IPS DF 4.7 (cell line): Measurements from ENCODE around the gene NRG2.

Experiments used
- DNase-seq: peaks from one replicate; pipeline ENCODE4 v3.0.0-alpha.2; 2013; ENCODE audit warnings: low spot score; ENCODE audit errors: extremely low read depth

Gene NRG2

GRCh38 chr5:139947727-139948126, 95.4 kb downstream of the NRG2 start:
- DNase-seq, result no peak

- no peak for DNase-seq
These were observed 96.7 kb downstream of the NRG2 start for GRCh38 chr5:139946440-139946839.

DNA sequence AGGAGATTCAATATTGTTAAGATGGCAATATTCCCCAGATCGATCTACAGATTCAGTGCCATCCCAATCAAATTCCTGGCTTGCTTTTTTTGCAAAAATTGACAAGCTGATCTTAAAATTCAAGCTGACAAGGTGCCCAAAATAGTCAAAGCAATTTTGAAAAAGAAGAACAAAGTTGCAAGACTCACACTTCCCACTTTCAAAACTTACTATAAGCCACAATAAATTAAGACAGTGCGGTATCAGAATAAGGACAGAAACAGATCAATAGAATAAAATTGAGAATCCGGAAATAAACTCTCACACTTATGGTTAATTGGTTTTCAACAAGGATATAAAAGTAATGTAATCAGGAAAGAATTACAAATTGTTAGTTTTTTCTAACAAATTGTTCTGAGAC, 97.1 kb downstream of the NRG2 start:
- DNase-seq, result no peak

DNA sequence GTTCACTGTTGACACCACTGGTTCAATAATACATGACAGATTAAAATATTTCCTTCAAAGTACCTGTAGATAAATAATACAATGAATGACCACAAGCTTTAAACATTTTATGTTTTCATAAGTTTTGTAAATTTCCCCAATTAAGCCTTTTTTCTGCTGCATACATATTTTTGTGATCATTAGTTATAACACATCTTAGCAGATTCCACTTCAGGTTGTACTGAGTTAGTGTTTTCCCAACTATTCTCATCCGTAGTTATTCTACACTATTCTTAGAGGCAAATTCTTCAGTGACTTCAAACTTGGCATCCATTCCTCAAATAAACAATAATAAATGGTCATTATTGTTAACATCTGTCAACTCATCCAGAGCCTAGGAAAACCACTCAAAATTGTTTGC, 100.9 kb downstream of the NRG2 start:
- no peak for DNase-seq

DNA sequence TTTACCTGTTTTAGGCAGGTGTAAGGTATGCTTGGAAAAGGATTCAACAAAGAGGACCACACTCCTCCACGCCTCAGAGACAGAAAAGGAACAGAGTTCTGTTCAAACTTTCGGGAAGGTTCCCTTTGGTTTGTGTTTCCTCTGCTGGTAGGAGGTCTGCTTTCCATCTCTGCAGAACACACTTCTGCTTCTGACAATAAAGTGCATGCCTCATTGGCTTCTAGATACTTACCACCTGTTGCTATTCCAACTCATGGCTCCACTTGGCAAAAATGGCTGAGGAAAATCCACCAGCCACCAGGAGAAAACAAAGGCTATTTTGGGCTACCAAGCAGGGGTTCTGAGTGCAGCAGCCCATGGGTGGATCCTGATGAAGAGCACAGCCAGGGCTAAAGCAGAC, 112.7 kb downstream of the NRG2 start:
- DNase-seq, result no peak

DNA sequence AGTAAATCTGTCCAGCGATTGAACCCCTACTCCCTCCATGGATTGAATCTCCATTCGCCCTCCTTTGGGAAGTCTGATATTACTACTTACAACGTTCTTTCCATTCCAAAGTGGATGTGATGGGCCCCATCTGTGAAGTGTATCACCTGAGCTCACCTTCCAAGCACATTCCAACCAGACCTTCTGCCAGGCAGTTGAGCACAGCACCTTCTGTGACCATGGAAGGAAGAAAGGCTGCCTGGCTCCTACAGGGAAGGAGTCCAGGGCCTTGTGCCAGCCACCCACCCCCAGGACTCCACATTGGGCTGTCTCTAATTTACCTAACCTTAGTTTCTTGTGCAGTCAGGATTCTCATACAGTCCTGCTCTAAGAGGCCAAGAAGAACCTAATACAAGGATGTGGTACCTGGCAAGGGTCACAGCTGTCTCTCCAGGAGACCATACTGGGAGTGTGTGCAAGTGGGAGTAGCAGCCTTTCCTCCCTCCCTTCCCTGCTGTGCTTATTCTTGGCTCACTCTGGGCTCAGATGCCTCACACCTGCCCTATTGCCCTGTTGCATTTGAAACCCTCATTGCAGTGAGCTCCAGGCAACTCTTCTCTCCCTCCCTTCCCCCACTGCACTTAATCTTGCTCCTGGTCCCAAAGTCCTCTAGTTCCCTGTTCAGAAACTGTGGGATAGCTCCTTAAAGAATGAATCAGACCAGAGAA, 116.1 kb downstream of the NRG2 start:
- DNase-seq, result no peak

DNA sequence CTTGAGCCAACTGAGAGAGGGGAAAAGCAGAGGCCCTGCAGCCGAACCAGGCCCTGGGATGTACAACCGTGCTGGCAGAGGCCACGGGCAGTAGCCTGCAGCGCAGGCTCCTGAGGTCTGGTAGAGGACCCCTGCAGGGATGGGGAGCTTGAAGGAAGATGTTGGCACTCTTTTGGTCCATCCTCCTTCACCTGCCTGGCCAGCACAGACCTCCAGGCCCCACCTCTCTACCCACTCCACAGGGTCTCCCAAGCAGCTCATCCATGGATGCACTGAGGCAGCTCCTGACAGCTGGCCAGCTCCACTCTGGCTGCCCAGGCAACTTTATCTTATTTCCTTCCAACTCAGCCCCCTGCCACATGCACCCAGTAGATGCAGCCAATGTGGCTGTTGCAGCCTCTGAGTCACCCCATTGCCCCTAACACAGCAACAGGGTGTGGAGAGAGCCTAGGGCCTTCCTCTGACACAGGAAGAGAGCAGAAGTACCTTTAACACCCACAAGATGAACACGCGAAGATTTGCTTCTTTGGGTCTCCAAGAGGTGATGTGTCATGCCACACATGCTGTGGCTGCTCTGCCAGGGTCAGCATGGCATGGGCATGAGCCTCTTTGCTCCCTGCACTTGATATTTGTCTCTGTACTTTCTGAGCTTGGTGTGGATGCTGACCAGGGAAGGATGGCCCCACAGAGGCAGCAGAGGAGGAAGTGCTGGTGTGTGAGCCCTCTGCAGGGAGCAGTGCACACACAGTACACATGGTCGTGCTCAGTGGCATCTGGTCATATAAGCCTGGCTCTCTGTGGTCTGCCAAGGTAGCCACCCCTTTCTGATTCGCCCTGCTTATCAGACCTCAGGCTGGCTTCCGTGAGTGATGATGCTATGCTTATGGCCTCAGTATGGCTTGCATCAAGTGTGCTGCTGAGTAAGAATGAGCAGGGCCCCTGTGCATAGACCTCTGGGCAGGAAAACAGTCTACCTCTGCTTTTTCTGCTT, 117.2 kb downstream of the NRG2 start:
- DNase-seq, result no peak

GRCh38 chr5:139925216-139925562, 117.9 kb downstream of the NRG2 start:
- DNase-seq, result no peak

DNA sequence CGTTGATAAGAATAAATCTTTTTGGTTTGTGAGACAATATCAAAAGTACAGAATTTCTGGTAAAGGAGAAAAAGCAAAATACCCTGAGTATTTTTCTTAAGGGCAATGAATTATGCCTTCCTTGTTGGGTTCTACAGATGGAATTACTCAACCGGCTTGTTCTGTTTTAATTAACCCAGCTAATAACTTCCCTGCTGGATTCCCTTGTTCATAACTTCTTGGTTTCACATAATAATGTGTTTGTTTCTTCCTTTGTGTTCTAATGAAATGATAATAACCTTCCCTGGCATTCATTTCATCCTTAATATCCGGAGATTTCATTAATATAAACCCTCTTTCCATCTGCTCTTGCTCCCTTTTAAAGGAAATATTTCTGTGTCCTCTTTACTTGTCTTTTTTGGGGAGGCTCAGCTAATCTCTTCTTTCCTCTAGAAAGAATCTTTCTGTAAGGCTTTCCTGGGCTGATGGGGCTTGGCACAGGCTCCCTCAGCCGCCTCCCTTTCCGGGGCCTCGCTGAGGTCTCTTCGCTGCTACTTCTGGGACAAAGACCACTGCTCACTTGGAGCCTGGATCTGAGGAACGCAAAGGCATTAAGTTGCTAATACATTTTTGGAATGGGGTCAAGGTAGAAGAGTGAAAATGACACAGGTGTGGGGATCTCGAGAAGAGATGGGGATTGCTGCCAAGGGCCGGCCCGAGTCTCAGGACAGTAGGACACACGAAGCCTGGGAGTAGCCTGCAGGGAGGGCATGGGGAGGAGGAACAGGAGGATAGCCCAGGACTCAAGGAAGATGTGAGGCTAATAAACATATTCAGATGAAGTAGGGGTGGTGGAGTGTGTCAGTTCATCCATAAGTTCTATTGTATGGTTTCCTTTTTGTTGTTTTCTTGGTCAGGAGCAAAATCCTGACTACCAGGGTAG, 118.5 kb downstream of the NRG2 start:
- no peak for DNase-seq

DNA sequence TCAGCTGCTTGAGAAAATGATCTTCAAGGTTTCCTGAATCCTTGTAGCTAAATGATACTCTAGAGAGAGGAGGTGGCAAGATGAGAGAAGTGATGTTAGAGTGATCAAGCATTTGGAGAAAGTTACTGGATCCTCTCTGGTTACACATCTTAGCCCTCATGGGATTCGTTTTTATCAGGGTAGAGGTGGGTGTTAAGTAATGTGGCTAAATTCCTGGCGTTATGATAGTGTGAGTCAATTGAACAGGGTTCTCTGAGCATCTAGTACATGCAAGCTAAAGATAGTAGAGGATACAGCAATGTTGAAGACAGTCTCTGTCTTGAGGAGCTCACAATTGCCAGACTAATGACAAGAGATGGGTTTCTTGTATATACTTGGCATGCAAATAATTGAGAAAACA, 123.8 kb downstream of the NRG2 start:
- DNase-seq, result no peak

DNA sequence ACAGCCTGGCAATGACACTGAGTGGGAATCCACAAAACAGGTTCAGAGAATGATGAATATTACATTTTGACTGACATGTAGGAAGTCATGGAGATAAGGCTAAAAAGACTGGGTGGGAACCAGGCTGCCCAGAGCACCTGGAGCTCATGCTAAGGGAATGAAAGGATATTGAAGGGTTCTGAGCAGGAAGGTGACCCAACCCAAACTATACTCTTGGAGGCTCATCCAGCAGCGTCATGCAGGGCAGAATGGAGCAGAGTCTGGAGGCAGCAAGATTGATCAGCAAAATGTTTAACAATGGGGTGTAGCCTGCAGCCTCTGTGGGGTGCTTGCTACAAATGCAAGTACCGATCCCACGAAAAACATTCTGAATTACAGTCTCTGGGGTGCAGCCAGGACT, 127.3 kb downstream of the NRG2 start:
- no peak for DNase-seq

GRCh38 chr5:139915266-139915665, 127.8 kb downstream of the NRG2 start:
- no peak for DNase-seq

GRCh38 chr5:139914218-139914807, 128.8 kb downstream of the NRG2 start:
- DNase-seq, result no peak

DNA sequence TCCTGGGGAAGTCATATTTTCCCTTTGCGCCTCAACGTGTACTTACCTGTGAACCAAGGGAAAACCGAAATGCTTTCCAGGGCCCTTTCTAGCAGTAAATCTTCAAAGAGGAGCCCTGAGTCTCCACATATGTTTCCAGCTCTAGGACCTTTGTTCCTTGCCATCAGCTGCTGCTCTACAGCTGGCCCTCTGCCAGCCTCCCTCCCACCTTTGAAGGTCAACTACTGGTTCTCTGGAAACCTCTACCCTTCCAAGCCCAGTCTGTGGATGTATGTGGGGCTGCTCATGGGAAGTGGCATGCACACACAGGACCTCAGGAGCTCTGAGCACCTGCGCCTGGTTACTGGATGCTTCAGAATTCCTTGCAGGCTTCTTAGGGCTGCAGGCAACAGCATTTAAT, 130.3 kb downstream of the NRG2 start:
- DNase-seq, result no peak

DNA sequence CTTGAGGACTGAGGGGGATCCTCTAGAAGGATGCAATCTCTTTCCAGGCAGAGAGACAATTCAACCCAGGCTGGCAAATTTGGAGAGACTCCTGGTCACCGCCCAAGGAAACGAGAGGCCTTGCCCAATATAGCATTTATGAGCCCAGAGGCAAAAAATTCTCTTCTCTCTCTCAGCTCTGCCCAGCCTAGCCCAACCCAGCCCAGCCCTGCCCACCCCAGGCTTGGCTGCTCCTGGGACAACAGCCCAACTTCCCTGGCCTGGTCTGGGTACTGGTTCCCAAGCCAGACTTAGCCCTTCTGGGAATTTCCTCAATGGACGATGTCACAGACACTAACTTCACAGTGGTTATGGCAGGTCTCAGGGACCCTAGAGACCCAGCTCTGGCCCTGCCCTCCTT, 130.9 kb downstream of the NRG2 start:
- DNase-seq, result no peak

GRCh38 chr5:139911425-139912120, 131.5 kb downstream of the NRG2 start:
- DNase-seq, result no peak

DNA sequence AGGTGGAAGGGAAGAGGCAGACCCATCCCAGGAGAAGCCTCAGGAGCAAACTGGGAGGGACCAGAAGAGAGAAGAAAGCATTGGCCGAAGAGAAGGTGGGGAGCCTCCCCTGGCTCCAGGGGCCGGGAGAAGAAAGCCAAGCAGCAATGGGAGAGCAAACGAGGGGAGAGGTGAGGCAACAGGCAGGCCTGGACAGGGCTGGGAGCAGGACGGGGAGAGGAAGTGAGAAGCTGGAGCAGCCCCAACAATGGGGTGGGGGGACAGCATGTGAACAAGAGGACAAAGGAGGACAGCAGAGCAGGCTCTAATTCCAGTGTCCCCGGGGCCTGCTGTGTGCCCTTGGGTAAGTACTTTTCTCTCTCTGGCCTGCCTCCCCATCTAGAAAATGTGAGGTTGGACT, 132.2 kb downstream of the NRG2 start:
- no peak for DNase-seq

DNA sequence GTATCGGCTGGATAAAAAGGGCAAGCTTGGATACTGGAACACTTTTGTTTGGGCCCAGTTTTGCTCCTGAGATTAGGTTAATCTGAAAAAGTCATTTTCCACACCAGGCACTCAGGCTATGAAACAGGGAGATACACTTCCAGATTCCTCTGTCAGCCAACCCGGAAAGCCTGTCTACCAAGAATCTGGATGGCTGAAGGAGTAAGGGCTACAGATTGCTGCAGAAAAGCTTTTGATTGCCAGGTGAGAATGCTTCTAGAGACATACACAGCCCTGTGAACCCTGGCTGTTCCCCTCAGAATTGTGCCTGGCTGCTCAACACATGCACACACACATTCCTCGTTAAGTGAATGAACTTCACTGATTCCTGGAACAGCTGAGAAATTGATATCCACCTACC, 133.1 kb downstream of the NRG2 start:
- no peak for DNase-seq

- DNase-seq, result no peak
These were observed 134.3 kb downstream of the NRG2 start for GRCh38 chr5:139908749-139909148.

DNA sequence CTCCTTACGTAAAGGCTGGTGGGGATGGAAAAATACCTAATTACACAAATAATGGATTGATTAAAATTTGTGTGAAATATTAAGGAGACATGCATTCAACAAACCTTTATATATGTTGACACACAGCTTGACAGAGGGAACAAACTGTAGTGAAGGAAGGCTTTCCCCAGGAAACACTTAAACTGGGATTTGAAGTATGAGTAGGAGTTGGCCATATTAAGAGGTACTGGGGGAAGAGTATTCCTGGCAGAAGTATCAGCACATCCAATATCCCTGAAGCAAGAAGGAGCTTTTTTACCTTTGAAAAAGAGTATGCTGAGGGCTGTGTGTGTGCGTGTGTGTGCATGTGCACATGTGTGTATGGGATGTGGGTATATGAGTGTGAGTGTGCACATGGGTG, 136.4 kb downstream of the NRG2 start:
- no peak for DNase-seq
